HG03469 (cell line): ENCODE data around the gene CTH.
"Not testable (repeated sequence)": the region's sequence is repeated elsewhere in the genome, so short reads cannot be mapped to it uniquely, and the experiment has no call there.

Experiments used
- ATAC-seq: cut with Tn5 transposase; IDR thresholded peaks from one replicate; pipeline ENCODE4 v1.9.1; 2021; ENCODE audit warnings: mild to moderate bottlenecking, moderate library complexity, moderate number of reproducible peaks; ENCODE audit not compliant: unreplicated experiment

CTH gene

GRCh38 chr1:70449049-70449448 is 38.0 kb downstream of the CTH start:
- no peak for ATAC-seq

- not testable (repeated sequence) for ATAC-seq
These were observed 41.3 kb downstream of the CTH start for GRCh38 chr1:70452164-70452939.

GRCh38 chr1:70455291-70455690 is 44.2 kb downstream of the CTH start:
- ATAC-seq, result no peak

- no peak for ATAC-seq
These were observed 47.1 kb downstream of the CTH start for GRCh38 chr1:70458131-70458530.

- no peak for ATAC-seq
These were observed 48.6 kb downstream of the CTH start for GRCh38 chr1:70459496-70460225.

- not testable (repeated sequence) for ATAC-seq
These were observed 50.0 kb downstream of the CTH start for GRCh38 chr1:70460740-70461713.

- no peak for ATAC-seq
These were observed 51.5 kb downstream of the CTH start for GRCh38 chr1:70462611-70463010.

GRCh38 chr1:70465911-70466310 is 54.8 kb downstream of the CTH start:
- ATAC-seq, result no peak

GRCh38 chr1:70467531-70467930 is 56.5 kb downstream of the CTH start:
- ATAC-seq, result no peak

GRCh38 chr1:70468180-70468579 is 57.1 kb downstream of the CTH start:
- ATAC-seq, result no peak

- not testable (repeated sequence) for ATAC-seq
These were observed 58.1 kb downstream of the CTH start for GRCh38 chr1:70469184-70469583.

- no peak for ATAC-seq
These were observed 64.0 kb downstream of the CTH start for GRCh38 chr1:70475023-70475422.

- ATAC-seq, result no peak
These were observed 66.0 kb downstream of the CTH start for GRCh38 chr1:70477090-70477489.

GRCh38 chr1:70477905-70478304 is 66.8 kb downstream of the CTH start:
- ATAC-seq, result not testable (repeated sequence)

GRCh38 chr1:70483342-70483741 is 72.3 kb downstream of the CTH start:
- ATAC-seq, result no peak

GRCh38 chr1:70485624-70486023 is 74.6 kb downstream of the CTH start:
- ATAC-seq, result no peak

- no peak for ATAC-seq
These were observed 75.8 kb downstream of the CTH start for GRCh38 chr1:70486676-70487458.

GRCh38 chr1:70487459-70487815 is 76.4 kb downstream of the CTH start:
- no peak for ATAC-seq

- peak; percentile 63 for ATAC-seq
These were observed 77.0 kb downstream of the CTH start for GRCh38 chr1:70487910-70488665.
